K562 (cell line): ENCODE results near the gene REEP3. TPM values are rescaled to one million over a fixed set of nuclear protein-coding genes. Genes with fewer than 3 reads are reported as not detected.

Source experiments
- ATAC-seq: fragments of 200-7000 bp; cut with Tn5 transposase; 3 replicates; pipeline ENCODE4 v1.9.1; 2020; ENCODE audit warnings: moderate library complexity
- BruUV-seq: library from RNA; stranded (reverse); fragments of 400-500 nt; replicated peaks from 2 replicates; lab custom pipeline; 2021; lab: Mats Ljungman, UMichigan
- CTCF ChIA-PET: fragments of 300-600 bp; formaldehyde crosslinking; extraction: SDS; loops from one replicate; lab custom pipeline; 2021; ENCODE audit warnings: low intra/inter-chr PET ratio; lab: Yijun Ruan, JAX
- POLR2A ChIA-PET: fragments of 300-600, 350-650 bp; sonication (Branson Sonifier 250); formaldehyde crosslinking; extraction: SDS; loops from one replicate; lab custom pipeline; 2021; ENCODE audit warnings: antibody characterized with exemption, inconsistent platforms; lab: Yijun Ruan, JAX
- DNase-seq, 4 experiments: peaks; one replicate each; pipeline versions ENCODE4 v3.0.0 to v3.0.0-alpha.2; 2011 to 2018; ENCODE audit warnings: low spot score in 3 of 4, mixed read lengths in 3 of 4; ENCODE audit errors: extremely low read depth in 1 of 4
- FAIRE-seq: peaks from 2 replicates; lab custom pipeline; 2011; peaks lifted over from hg19 to GRCh38; lab: Jason Lieb, UNC
- H2AFZ ChIP-seq: 2 replicates; pipeline ENCODE4 v1.6.0; 2011; ENCODE audit warnings: low read depth, low read length, control low read depth, inconsistent platforms
- H3K27ac ChIP-seq: fragments of 200-600 bp; 3 replicates; pipeline ENCODE4 v1.8.0; 2011; ENCODE audit warnings: low read depth, mild to moderate bottlenecking, control low read depth, inconsistent platforms, low read length, moderate library complexity, mixed read lengths; ENCODE audit errors: extremely low read depth
- H3K27me3 ChIP-seq, 2 experiments: fragments of 300-600 bp in 1 of 2; 2 replicates in 1 of 2; 3 replicates in 1 of 2; pipeline versions ENCODE4 v1.6.0 to v1.8.0; 2011; ENCODE audit warnings: inconsistent platforms in 2 of 2, low read length in 2 of 2, mild to moderate bottlenecking in 1 of 2, mixed read lengths in 1 of 2, moderate library complexity in 1 of 2; ENCODE audit not compliant: control insufficient read depth in 2 of 2, insufficient read depth in 2 of 2
- H3K36me3 ChIP-seq: fragments of 300-600 bp; 3 replicates; pipeline ENCODE4 v1.8.0; 2011; ENCODE audit warnings: mild to moderate bottlenecking, low read length, inconsistent platforms; ENCODE audit not compliant: control insufficient read depth, insufficient read depth
- H3K4me1 ChIP-seq, 2 experiments: fragments of 200-600 bp in 1 of 2; replicated peaks in 1 of 2; 2 replicates in 1 of 2; 3 replicates in 1 of 2; pipeline versions ENCODE4 v1.5.1 to v1.8.0; 2011; ENCODE audit warnings: inconsistent platforms in 2 of 2, low read length in 2 of 2, mild to moderate bottlenecking in 1 of 2, mixed read lengths in 1 of 2, moderate library complexity in 1 of 2; ENCODE audit not compliant: control insufficient read depth in 2 of 2, insufficient read depth in 2 of 2
- H3K4me2 ChIP-seq: 2 replicates; pipeline ENCODE4 v1.6.1; 2011; ENCODE audit warnings: low read length, control low read depth, inconsistent platforms, mixed read lengths; ENCODE audit not compliant: insufficient read depth
- H3K4me3 ChIP-seq: fragments of 200-600 bp; sonication (generic), shearing (Covaris generic); 2 replicates; pipeline ENCODE4 v1.5.1; 2016; ENCODE audit warnings: control low read depth, inconsistent platforms
- H3K79me2 ChIP-seq: fragments of 200-600 bp; 3 replicates; pipeline ENCODE4 v1.8.0; 2011; ENCODE audit warnings: low read length, inconsistent platforms; ENCODE audit not compliant: control insufficient read depth, insufficient read depth
- H3K9ac ChIP-seq, 2 experiments: 2 replicates each; pipeline versions ENCODE4 v1.6.0 to v1.6.1; 2011; ENCODE audit warnings: low read depth in 2 of 2, low read length in 2 of 2, control low read depth in 1 of 2, inconsistent platforms in 1 of 2, mild to moderate bottlenecking in 1 of 2, mixed read lengths in 1 of 2; ENCODE audit not compliant: insufficient read depth in 1 of 2
- H3K9me1 ChIP-seq: one replicate; pipeline ENCODE4 v1.6.0; 2011; ENCODE audit warnings: inconsistent platforms, mild to moderate bottlenecking, low read length, moderate library complexity; ENCODE audit not compliant: control insufficient read depth, insufficient read depth
- H3K9me3 ChIP-seq: replicated peaks from 2 replicates; pipeline ENCODE4 v1.5.1; 2011; ENCODE audit warnings: low read depth, low read length, inconsistent platforms; ENCODE audit not compliant: control insufficient read depth, insufficient read depth
- H4K20me1 ChIP-seq: replicated peaks from 2 replicates; pipeline ENCODE4 v1.6.1; 2011; ENCODE audit warnings: low read length, inconsistent platforms, mixed read lengths; ENCODE audit not compliant: control insufficient read depth, insufficient read depth
- ATF7 ChIP-seq: fragments of 450-650 bp; IDR thresholded peaks from 2 replicates; pipeline ENCODE4 v1.7.1; 2014; ENCODE audit warnings: mild to moderate bottlenecking, moderate library complexity
- FOXJ2 ChIP-seq: fragments of 200-800 bp; sonication (Bioruptor generic); IDR thresholded peaks from 2 replicates; pipeline ENCODE4 v1.6.1; 2016; ENCODE audit warnings: missing genetic modification characterization, missing compliant biosample characterization
- FOXK1 ChIP-seq: sonication (generic); formaldehyde crosslinking; IDR thresholded peaks from 2 replicates; pipeline ENCODE4 v1.8.0; 2022; ENCODE audit warnings: missing genetic modification reagents, mild to moderate bottlenecking, borderline replicate concordance
- HINFP ChIP-seq: fragments of 450-650 bp; conservative IDR thresholded peaks from 2 replicates; pipeline ENCODE4 v1.6.1; 2016; ENCODE audit warnings: missing genetic modification characterization, low read depth, mild to moderate bottlenecking, control low read depth, missing compliant biosample characterization
- MBD1 ChIP-seq: fragments of 250-450 bp; sonication (Bioruptor Pico); IDR thresholded peaks from 2 replicates; pipeline ENCODE4 v1.8.0; 2022; ENCODE audit warnings: inconsistent platforms
- MTA1 ChIP-seq: fragments of 450-650 bp; IDR thresholded peaks from 2 replicates; pipeline ENCODE4 v1.6.1; 2017; ENCODE audit warnings: borderline replicate concordance
- REST ChIP-seq, 2 experiments: fragments of 450-650 bp; formaldehyde crosslinking in 1 of 2; IDR thresholded peaks; 2 replicates each; pipeline versions ENCODE4 v1.4.0 to v1.6.1; 2014 to 2020; ENCODE audit warnings: mild to moderate bottlenecking in 2 of 2, borderline replicate concordance in 1 of 2, low read depth in 1 of 2
- WGBS: fragments of 100-300 bp; shearing (Covaris generic); methylation state at CpG from one replicate; pipeline ENCODE4 v1.1.6; 2016; ENCODE audit warnings: low coverage, mixed read lengths; ENCODE audit not compliant: insufficient coverage; ENCODE audit errors: missing lambda C conversion rate; 5-methylcytosine and 5-hydroxymethylcytosine counted together
- in situ Hi-C: fragments of 300-500 bp; cut with MboI; formaldehyde crosslinking; loops from 4 replicates; pipeline ENCODE4 v1.15.0; 2018; ENCODE audit warnings: inconsistent platforms, mixed read lengths
- intact Hi-C: fragments of 100-400 bp; cut with micrococcal nuclease; formaldehyde crosslinking; loops from 2 replicates; pipeline ENCODE4 v1.14.2; 2022
- polyA plus RNA-seq, 8 experiments: library from polyadenylated mRNA; depleted of rRNA in 4 of 8; stranded (reverse) in 5 of 8; unstranded in 3 of 8; fragments of >200 nt; fragmentation: Nextera tagmentation in 2 of 8; fragmentation: Illumina TruSeq in 1 of 8; extraction: Ambion mirVana in 2 of 8; extraction: Trizol in 1 of 8; gene quantifications; 2 replicates each; pipeline versions ENCODE4 v1.2.1 to v1.2.3, GENCODE V29; 2011 to 2014; ENCODE audit warnings: inconsistent platforms in 1 of 8, missing spikeins in 1 of 8
- total RNA-seq, 7 experiments: library from RNA; depleted of rRNA in 6 of 7; stranded (reverse); fragments of >200 nt in 6 of 7; fragmentation: Illumina TruSeq in 2 of 7; extraction: Trizol in 2 of 7; gene quantifications; 2 replicates each; pipeline versions ENCODE4 v1.2.1 to v1.2.3, GENCODE V29; 2011 to 2021; ENCODE audit warnings: low replicate concordance in 1 of 7

REEP3 gene
- total and polyA plus RNA-seq, 9 of the 15 experiments (the other 6 are each of a cell fraction or from before 2014, with no cell fraction given), result 3.4 to 13.4 (median 9.2) TPM

- intact Hi-C loops (loop anchor here (1.0 to 2.0 kb wide), 3 partner anchors 90 to 362 kb away; partner anchors contain the start of gene JMJD1C), in situ Hi-C loops (loop anchor here (5.0 to 25.0 kb wide), 2 partner anchors 91 to 419 kb away; no protein-coding TSS in a partner anchor)
- H3K27me3 ChIP-seq, result no peaks in the 10 kb centered on the region
- H3K9me1 ChIP-seq, result no peaks in the 10 kb centered on the region
- no peak for DNase-seq
- H3K4me2 ChIP-seq, result peak overlapping the region; percentile 90
- no peaks in the 10 kb centered on the region for H3K9me3 ChIP-seq
- no peaks in the 10 kb centered on the region for H3K79me2 ChIP-seq
- H3K4me3 ChIP-seq, result peak overlapping the region; percentile 60
- 30% methylated on average over 19 of the region's 19 CpGs for WGBS
- peak overlapping the region; percentile 66 to 92 for H3K9ac ChIP-seq
- CTCF ChIA-PET, result no interaction called here
- POLR2A ChIA-PET, result interaction anchor here (0.6 to 4.7 kb wide), 15 partner anchors 8 to 464 kb away, joined by 3 to 33 read pairs (median 3); no protein-coding TSS in a partner anchor
- peak; percentile 49 for FAIRE-seq
- H4K20me1 ChIP-seq, result no peaks in the 10 kb centered on the region
- ATAC-seq, result no peak
- H3K36me3 ChIP-seq, result no peaks in the 10 kb centered on the region
- peaks cover 19 to 20% of the 10 kb centered on the region in 2 experiments; a peak in 4 of 5 replicates for H3K4me1 ChIP-seq
- peak overlapping the region; percentile 97 for H2AFZ ChIP-seq
- TSS peak; percentile 68 for BruUV-seq
- peak overlapping the region; percentile 48; the same call in 2 of the 3 replicates for H3K27ac ChIP-seq
- TF ChIP-seq MBD1 (CRISPR knock-in tag), result 0 out of 2 replicates have a peak, but pooled peaks have one; percentile 30
- TF ChIP-seq FOXK1 (CRISPR knock-in tag), result peak; percentile 52; the same call in 1 of the 2 replicates
- TF ChIP-seq REST (IDR thresholded peaks at IDR 0.05; ENCODE audit: borderline replicate concordance), result no peak
- TF ChIP-seq REST (CRISPR knock-in tag; IDR thresholded peaks at IDR 0.05; ENCODE audit: low read depth), result peak; percentile 5; the same call in 1 of the 2 replicates
- TF ChIP-seq MTA1, result 0 out of 2 replicates have a peak, but pooled peaks have one; percentile 8
- peak; percentile 14; the same call in 1 of the 2 replicates for TF ChIP-seq ATF7
- TF ChIP-seq HINFP (tag), result no peak
- TF ChIP-seq FOXJ2 (tag), result no peak
Observed at GRCh38 chr10:63630931-63631680, 109.9 kb downstream of the REEP3 start.
